Right hindlimb (tissue), 1 donor: ENCODE results near the gene IL18RAP.

Experiments
- DNase-seq: peaks from one replicate; pipeline ENCODE4 v3.0.0-alpha.2; 2018

IL18RAP gene

DNA sequence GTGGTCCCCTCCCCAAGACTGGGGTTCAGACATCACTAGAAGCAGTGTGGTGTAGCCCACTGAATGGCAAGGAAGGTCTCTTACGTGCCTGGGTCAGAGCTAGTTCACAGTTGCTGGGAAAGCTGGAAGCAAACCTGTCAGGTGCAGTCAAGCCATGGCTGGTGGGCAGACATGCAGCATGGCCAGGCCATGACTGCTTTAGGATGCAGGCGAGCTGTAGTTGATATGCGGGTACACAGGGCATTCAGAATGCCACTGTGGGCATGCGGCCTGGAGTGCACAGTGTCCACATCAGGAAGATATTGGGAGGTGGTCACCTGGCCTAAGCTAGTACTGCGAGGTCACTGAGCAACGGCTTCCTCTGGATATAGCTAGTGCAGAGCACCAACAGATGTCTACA, 38.2 kb downstream of the IL18RAP start:
- no peak for DNase-seq

GRCh38 chr2:102463160-102463559, 40.2 kb downstream of the IL18RAP start:
- DNase-seq, result no peak

GRCh38 chr2:102470168-102470567, 47.2 kb downstream of the IL18RAP start:
- DNase-seq, result no peak

DNA sequence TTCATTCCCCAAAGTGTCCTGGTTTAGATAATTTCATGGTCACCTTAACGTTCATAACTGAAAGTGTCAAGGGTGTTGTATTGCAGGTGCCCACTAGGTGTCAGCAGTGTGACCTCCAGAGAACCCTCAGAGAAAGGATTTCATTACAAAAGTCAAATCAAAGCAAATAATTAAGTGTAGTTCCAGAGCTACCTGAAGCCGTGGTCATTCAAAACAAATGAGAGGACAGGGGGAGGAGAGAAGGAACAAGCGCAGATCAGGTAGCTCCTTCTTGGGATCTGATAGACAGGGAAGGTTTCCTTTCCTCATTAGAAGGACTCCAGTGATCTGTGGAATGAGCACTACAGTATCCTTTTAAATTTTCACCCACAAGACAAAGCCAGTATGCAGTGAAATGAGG, 50.1 kb downstream of the IL18RAP start, which contains the start of gene SLC9A4:
SLC9A4 (plus strand) TSS at position 207 of the 400 bp plus-strand sequence. CDS start 534 bp downstream, outside the sequence.
- no peak for DNase-seq

DNA sequence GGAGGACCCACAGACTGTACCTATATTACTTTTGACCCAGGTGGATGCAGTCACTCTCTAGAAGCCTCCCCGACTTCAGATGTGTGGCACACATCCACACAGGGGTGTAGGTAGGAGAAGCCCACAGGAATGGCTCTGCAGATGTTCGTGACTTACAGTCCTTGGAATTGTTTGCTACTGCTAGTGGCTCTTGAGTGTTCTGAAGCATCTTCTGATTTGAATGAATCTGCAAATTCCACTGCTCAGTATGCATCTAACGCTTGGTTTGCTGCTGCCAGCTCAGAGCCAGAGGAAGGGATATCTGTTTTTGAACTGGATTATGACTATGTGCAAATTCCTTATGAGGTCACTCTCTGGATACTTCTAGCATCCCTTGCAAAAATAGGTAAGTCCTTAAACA, 50.7 kb downstream of the IL18RAP start:
- no peak for DNase-seq

- DNase-seq, result no peak
Measured at GRCh38 chr2:102474785-102475184, 51.8 kb downstream of the IL18RAP start.

GRCh38 chr2:102478686-102479470, 55.9 kb downstream of the IL18RAP start:
- DNase-seq, result no peak

DNA sequence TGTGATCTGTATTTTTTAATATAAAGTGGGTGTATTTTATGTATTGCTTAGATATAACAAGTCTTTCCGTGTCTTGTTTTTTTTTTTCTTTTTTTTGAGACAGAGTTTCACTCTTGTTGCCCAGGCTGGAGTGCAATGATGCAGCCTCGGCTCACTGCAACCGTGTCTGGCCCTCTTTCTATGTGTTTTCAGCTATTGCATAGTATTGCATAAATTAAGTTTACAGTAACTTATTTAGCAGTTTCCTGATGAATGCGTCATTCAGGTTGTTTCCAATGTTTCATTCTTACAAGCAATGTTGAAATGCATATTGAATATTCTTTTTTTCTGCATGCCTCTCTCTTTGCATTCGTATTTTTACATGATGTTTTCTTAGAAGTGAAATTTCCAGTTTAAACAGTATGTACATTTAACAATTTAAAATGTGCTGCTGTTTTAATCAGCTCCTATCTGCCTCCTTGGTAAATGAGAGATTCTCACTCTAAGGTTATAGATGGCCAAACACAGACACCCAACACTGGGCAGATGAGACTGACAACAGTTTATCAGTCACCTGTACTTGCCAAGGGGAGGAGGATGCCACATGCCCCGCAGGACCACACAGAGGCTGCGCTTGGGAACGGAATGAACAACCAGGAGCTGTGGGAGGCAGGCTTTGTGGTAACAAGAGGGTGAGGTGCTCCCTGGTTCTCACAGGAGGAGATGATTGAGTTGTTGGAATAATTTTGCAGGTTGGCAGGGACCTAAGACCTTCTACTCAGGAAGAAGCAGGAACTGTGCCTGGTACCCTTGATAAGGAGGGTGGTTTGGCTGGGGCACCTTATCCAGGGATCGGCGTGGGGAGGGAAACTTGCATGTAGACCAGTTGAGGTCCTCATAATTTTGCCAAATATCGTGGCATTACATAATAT, 57.6 kb downstream of the IL18RAP start:
- no peak for DNase-seq

DNA sequence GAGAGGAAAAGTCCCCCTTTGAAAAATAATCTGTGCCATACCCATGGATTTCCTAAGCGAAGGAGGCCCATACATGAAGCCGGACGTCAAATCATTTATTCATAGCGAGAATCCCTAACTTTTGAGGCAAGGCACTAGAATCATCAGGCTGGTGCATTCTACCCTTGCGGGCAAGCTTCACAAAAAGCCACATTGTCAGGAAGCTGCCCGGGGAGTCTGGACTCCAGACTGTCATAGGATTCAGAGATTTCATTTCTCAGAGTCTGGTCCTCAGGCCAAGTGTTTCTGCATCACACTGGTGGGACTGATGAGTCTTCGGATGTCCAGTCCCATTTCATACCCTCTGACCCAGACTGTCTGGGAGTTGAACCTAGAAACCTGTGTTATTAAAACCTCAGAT, 59.0 kb downstream of the IL18RAP start:
- DNase-seq, result no peak

DNA sequence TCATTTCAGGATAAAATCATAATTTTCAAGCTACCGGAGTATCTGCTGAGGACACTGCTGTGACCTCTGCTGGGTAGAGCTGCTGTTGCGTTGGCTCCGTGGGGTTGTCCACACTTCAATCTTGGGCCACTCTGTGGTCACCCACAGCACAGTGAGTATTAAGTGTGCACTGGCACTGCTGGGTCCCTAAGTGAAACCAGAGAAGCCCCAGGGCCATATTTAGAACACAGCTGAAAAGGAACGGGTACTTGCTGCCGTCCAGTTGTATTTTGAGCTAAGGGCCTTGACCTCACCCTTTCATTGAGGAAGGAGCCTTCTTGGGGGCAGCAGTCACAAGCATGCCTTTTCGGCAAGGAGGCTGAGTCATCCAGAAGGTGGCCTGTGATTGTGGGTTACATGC, 60.1 kb downstream of the IL18RAP start:
- DNase-seq, result no peak

DNA sequence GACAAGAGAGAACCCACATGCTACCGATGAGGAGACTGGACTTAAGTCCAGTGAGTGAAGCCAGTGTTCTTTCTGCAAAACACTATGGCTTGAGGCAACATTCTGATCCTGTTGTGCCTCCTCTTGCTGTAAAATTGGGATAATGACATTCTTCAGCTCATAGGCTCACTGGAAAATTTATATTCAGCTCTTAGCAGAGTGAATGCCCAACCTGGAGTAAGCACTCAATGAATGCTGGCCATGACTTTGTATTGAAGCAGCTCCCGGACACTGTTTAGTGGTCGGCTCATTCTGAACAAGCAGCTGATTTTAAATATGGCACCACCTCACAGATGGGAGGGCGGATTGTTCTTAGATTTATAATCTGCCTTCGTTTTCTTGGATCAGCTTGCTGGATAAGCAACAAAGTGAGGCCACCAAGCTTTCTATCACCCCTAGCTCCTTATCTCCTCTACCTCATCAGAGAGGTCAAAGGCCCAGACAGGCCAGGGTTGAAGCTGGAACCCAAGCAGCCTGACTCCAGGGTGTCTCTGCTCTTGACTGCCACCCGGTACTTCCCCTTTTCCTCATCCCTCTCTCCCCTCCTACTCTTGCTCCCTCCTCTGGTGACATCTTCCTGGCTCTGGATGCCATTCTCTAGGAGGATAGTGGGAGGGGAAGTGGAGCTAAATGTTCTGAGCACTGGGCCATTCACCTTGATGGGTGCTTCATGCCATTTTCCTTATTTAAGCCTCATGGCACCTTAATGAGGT, 61.5 kb downstream of the IL18RAP start:
- no peak for DNase-seq

- no peak for DNase-seq
Measured at GRCh38 chr2:102485147-102485785, 62.3 kb downstream of the IL18RAP start.

- DNase-seq, result no peak
Measured at GRCh38 chr2:102486941-102487702, 64.2 kb downstream of the IL18RAP start.

- peak; percentile 30 for DNase-seq
Measured at GRCh38 chr2:102487761-102488462, 65.0 kb downstream of the IL18RAP start.

DNA sequence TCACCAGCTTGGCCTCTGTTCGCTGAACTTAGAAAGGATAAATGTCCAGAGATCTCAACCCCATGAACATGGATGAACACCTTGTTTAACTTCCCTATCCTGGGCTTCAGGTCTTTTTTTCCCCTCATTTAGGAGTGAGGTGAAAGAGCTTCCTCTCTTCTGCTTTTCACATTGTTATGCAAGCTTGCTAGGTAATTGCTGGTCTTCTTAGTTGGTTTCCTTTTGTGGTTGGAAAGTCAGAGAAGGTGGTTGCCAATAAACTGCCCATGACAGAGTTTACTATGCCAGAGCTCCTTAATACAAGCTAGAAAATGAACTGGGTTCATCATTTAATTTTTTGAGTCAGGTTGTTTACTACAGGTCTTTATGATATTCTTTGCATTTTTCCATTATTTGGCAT, 66.7 kb downstream of the IL18RAP start:
- no peak for DNase-seq

DNA sequence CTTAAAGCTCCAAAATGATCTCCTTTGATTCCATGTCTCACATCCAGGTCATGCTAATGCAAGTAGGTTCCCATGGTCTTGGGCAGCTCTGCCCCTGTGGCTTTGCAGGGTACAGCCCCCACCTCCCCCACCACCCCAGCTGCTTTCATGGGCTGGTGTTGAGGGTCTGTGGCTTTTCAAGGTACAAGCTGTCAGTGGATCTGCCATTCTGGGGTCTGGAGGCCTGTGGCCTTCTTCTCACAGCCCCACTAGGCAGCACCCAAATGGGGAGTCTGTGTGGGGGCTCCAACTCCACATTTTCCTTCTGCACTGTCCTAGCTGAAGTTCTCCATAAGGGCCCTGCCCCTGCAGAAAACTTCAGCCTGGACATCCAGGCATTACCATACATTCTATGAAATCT, 69.0 kb downstream of the IL18RAP start:
- no peak for DNase-seq

- DNase-seq, result no peak
Measured at GRCh38 chr2:102494570-102494969, 71.6 kb downstream of the IL18RAP start.

DNA sequence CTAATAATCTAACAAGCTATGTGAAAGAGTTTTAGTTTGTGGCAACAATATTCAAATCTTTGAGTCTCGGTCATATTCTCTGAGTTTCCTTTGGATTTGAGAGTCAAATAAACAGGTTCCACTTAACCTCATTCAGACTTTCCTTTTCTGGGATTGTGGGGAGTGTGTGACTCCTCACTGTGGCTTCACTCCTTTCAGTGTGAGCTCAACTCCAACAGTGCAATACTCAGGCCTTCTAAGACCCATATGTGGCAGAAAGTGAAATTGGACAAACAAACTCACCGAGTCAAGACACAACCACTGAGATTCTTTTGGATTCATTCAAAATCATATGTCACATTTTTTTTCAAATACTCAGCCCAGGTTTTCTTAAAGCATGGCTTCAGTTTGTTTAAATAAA, 75.5 kb downstream of the IL18RAP start:
- no peak for DNase-seq

DNA sequence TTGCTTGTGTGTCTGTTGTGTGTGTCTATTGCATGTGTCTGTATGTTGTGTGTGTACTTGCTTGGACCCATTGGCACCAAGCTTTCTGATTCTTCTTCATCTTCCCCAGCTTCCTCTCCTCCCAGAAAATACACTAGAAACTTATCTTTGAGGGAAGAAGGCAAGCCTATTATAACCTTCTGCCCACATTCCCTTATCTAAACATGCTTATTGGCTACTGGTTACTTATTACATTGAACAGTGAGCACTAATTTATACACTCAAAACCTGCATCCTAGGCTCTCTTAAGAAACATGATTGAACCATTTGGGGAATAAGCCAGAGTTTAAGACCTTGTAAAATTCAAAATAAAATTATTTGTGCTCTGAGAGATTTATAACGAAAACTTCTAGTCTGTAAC, 76.6 kb downstream of the IL18RAP start:
- DNase-seq, result no peak
